Nephron progenitor cell (in vitro differentiated cells): Measurements from ENCODE around the gene IL4R.

Source experiments
- DNase-seq: peaks from one replicate; pipeline ENCODE4 v3.0.0; 2021
- H3K27ac Mint-ChIP-seq: 2 replicates; pipeline ENCODE4 v1.8.0; 2021; ENCODE audit warnings: mild to moderate bottlenecking, moderate library complexity, mixed read lengths
- H3K27me3 Mint-ChIP-seq: 2 replicates; pipeline ENCODE4 v1.8.0; 2021; ENCODE audit warnings: mild to moderate bottlenecking, low read depth, mixed read lengths; ENCODE audit not compliant: poor library complexity
- H3K36me3 Mint-ChIP-seq: 2 replicates; pipeline ENCODE4 v1.8.0; 2021; ENCODE audit warnings: low read depth, mixed read lengths
- H3K4me1 Mint-ChIP-seq: 2 replicates; pipeline ENCODE4 v1.8.0; 2021; ENCODE audit warnings: mixed read lengths
- H3K4me3 Mint-ChIP-seq: 2 replicates; pipeline ENCODE4 v1.8.0; 2021; ENCODE audit warnings: mild to moderate bottlenecking, moderate library complexity, mixed read lengths
- H3K9me3 Mint-ChIP-seq: 2 replicates; pipeline ENCODE4 v1.8.0; 2021; ENCODE audit warnings: mild to moderate bottlenecking, moderate library complexity, mixed read lengths
- TF ChIP-seq, protein P1 (sequence below): fragments of 200-600 bp; sonication (generic); IDR thresholded peaks from 2 replicates; pipeline ENCODE4 v1.5.0; 2021; ENCODE audit warnings: antibody characterized with exemption

The IL4R gene

GRCh38 chr16:27355610-27356009 is 41.8 kb downstream of the IL4R start:
- H3K9me3 Mint-ChIP-seq: no peaks in the 10 kb centered on the region
- no peaks in the 10 kb centered on the region for H3K4me1 Mint-ChIP-seq
- no peaks in the 10 kb centered on the region for H3K27me3 Mint-ChIP-seq
- TF ChIP-seq, protein P1, sequence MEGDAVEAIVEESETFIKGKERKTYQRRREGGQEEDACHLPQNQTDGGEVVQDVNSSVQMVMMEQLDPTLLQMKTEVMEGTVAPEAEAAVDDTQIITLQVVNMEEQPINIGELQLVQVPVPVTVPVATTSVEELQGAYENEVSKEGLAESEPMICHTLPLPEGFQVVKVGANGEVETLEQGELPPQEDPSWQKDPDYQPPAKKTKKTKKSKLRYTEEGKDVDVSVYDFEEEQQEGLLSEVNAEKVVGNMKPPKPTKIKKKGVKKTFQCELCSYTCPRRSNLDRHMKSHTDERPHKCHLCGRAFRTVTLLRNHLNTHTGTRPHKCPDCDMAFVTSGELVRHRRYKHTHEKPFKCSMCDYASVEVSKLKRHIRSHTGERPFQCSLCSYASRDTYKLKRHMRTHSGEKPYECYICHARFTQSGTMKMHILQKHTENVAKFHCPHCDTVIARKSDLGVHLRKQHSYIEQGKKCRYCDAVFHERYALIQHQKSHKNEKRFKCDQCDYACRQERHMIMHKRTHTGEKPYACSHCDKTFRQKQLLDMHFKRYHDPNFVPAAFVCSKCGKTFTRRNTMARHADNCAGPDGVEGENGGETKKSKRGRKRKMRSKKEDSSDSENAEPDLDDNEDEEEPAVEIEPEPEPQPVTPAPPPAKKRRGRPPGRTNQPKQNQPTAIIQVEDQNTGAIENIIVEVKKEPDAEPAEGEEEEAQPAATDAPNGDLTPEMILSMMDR: no peak
- DNase-seq: peak; percentile 14
- peak overlapping the region; percentile 36 for H3K27ac Mint-ChIP-seq
- no peak overlapping the region for H3K4me3 Mint-ChIP-seq
- peaks cover 49% of the 10 kb centered on the region for H3K36me3 Mint-ChIP-seq

DNA sequence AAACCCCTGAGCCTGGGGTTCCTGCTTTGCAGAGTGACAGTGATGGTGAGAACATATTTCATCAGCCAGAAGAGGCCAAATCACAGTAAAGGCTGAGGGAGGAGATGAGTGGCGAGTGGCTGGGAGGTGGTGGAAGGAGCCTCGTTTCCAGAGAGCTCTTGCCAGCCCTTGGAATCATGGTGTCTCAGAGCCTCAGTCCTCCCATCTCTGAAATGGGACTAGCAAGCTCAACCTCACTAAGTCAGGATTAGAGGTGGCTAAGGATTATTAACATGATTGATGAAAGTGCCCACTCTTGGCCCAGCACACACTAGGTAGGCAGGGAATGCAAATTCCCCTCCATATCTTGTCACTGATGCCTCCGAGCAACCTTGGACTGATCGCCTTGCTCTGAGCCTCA is 43.0 kb downstream of the IL4R start:
- no peak for DNase-seq
- Mint-ChIP-seq H3K4me3 (no peak overlapping the region), H3K9me3 (no peaks in the 10 kb centered on the region), H3K27ac (no peak overlapping the region), H3K27me3 (no peaks in the 10 kb centered on the region), H3K36me3 (peaks cover 38% of the 10 kb centered on the region), H3K4me1 (no peaks in the 10 kb centered on the region)
- TF ChIP-seq, protein P1: no peak

DNA sequence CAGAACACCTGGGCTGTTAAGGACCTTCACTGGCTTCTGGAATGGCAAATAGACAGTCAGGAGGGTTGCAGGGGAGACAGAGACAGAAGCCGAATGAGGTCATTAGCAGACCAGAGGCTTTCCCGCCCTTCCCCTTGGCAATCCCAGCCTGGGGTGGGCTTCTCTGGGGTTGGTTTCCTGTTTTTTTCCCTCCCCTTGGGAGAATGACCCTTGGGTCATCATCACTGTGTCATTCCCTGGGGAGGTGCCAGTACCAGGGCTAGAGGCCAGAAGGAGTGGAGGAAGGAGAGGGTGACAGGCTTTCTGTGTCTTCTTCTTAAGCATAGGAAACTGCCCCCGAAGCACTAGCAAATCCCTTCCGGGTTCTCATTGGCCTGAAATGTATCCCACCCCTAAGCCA is 45.3 kb downstream of the IL4R start:
- no peaks in the 10 kb centered on the region for H3K27me3 Mint-ChIP-seq
- no peak overlapping the region for H3K4me3 Mint-ChIP-seq
- no peak for DNase-seq
- no peaks in the 10 kb centered on the region for H3K4me1 Mint-ChIP-seq
- no peaks in the 10 kb centered on the region for H3K9me3 Mint-ChIP-seq
- no peak overlapping the region for H3K27ac Mint-ChIP-seq
- TF ChIP-seq, protein P1: no peak
- peaks cover 26% of the 10 kb centered on the region for H3K36me3 Mint-ChIP-seq

DNA sequence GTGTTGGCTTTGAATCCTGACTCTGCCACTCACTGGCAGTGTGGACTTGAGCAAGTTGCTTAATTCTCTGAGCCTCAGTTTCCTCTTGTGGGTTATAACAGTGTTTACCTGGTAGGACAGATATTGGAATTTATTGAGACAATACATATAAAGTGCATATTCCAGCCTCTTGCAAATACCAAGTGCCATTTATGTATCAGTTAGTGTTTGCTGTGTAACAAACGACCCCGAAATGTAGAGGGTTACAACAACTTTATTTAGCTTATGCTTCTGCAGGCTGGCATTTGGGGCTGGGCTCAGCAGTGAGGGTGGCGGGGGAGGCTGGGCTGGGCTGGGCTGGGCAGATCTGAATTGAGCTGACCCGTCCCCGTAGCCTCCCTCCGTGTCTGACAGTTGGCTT is 45.8 kb downstream of the IL4R start:
- no peaks in the 10 kb centered on the region for H3K9me3 Mint-ChIP-seq
- no peaks in the 10 kb centered on the region for H3K27me3 Mint-ChIP-seq
- TF ChIP-seq, protein P1: no peak
- no peaks in the 10 kb centered on the region for H3K4me1 Mint-ChIP-seq
- H3K27ac Mint-ChIP-seq: no peak overlapping the region
- H3K4me3 Mint-ChIP-seq: no peak overlapping the region
- DNase-seq: no peak
- H3K36me3 Mint-ChIP-seq: peaks cover 21% of the 10 kb centered on the region

DNA sequence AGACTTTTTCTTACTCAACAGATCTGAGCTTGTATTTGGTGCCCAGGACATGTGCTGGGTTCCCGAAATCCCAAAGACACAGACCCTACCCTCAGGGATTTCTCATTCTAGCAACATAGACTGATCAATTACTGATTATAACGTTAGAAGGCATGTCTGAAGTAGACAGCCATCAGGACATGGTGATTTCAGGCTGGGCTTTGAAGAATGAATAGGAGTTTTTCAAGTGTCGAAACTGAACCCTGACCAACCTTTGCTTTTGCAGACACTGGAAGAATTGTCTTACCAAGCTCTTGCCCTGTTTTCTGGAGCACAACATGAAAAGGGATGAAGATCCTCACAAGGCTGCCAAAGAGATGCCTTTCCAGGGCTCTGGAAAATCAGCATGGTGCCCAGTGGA is 48.2 kb downstream of the IL4R start:
- Mint-ChIP-seq H3K27me3 (no peaks in the 10 kb centered on the region), H3K4me3 (no peak overlapping the region), H3K9me3 (no peaks in the 10 kb centered on the region), H3K4me1 (no peaks in the 10 kb centered on the region), H3K27ac (peak overlapping the region; percentile 96), H3K36me3 (peaks cover 12% of the 10 kb centered on the region)
- DNase-seq: no peak
- TF ChIP-seq, protein P1: no peak

GRCh38 chr16:27362570-27363245 is 48.9 kb downstream of the IL4R start:
- no peak for DNase-seq
- Mint-ChIP-seq H3K9me3 (no peaks in the 10 kb centered on the region), H3K4me1 (no peaks in the 10 kb centered on the region)

More at GRCh38 chr16:27362570-27363245, 48.9 kb downstream of the IL4R start:
- H3K27ac Mint-ChIP-seq: peak overlapping the region; percentile 96
- TF ChIP-seq, protein P1: no peak
- H3K27me3 Mint-ChIP-seq: no peaks in the 10 kb centered on the region
- H3K4me3 Mint-ChIP-seq: no peak overlapping the region
- H3K36me3 Mint-ChIP-seq: peaks cover 12% of the 10 kb centered on the region
